GM12878 (cell line): ENCODE data around the gene MIXL1. TPM values are rescaled to one million over a fixed set of nuclear protein-coding genes. Genes with fewer than 3 reads are reported as not detected.

Experiments used
- CREB1 ChIP-seq: IDR thresholded peaks from 2 replicates; pipeline ENCODE4 v1.6.1; 2012; ENCODE audit warnings: low read depth, mild to moderate bottlenecking, inconsistent platforms
- CREM ChIP-seq: IDR thresholded peaks from 2 replicates; pipeline ENCODE4 v1.6.1; 2014; ENCODE audit warnings: antibody characterized with exemption, low read depth
- IKZF1 ChIP-seq: fragments of 450-650 bp; conservative IDR thresholded peaks from 2 replicates; pipeline ENCODE4 v1.6.1; 2017; ENCODE audit warnings: antibody characterized with exemption, mild to moderate bottlenecking
- KAT2A ChIP-seq: conservative IDR thresholded peaks from 2 replicates; pipeline ENCODE4 v1.6.1; 2011; ENCODE audit warnings: low read depth, low read length; ENCODE audit not compliant: control insufficient read depth
- MXI1 ChIP-seq: fragments of 150-350 bp; IDR thresholded peaks from 2 replicates; pipeline ENCODE4 v1.6.1; 2011; ENCODE audit warnings: low read depth, mild to moderate bottlenecking, inconsistent platforms, low read length, improper control_type of control experiment
- NFIC ChIP-seq: IDR thresholded peaks from 2 replicates; pipeline ENCODE4 v1.6.1; 2012; ENCODE audit warnings: low read depth, mild to moderate bottlenecking, inconsistent platforms, low read length, moderate library complexity
- RB1 ChIP-seq: fragments of 450-650 bp; formaldehyde crosslinking; IDR thresholded peaks from 2 replicates; pipeline ENCODE4 v1.6.1; 2017; ENCODE audit warnings: mild to moderate bottlenecking, borderline replicate concordance
- RUNX3 ChIP-seq: IDR thresholded peaks from 2 replicates; pipeline ENCODE4 v1.6.1; 2012; ENCODE audit warnings: low read length, inconsistent platforms
- SMARCA5 ChIP-seq: fragments of 450-650 bp; IDR thresholded peaks from 2 replicates; pipeline ENCODE4 v1.6.1; 2017; ENCODE audit warnings: mild to moderate bottlenecking
- SREBF1 ChIP-seq: IDR thresholded peaks from 2 replicates; pipeline ENCODE4 v1.6.1; 2012; ENCODE audit warnings: mild to moderate bottlenecking, low read length
- ZNF217 ChIP-seq: fragments of 450-650 bp; IDR thresholded peaks from 2 replicates; pipeline ENCODE4 v1.6.1; 2017; ENCODE audit warnings: antibody characterized with exemption, mild to moderate bottlenecking
- polyA plus RNA-seq, 11 experiments: library from polyadenylated mRNA; depleted of rRNA in 4 of 11; unstranded in 6 of 11; stranded (reverse) in 5 of 11; fragments of >200 nt; fragmentation: Nextera tagmentation in 4 of 11; fragmentation: Illumina TruSeq in 1 of 11; extraction: Ambion mirVana in 4 of 11; extraction: Trizol in 1 of 11; gene quantifications; 1 replicate in 1 of 11; 2 replicates in 10 of 11; pipeline versions ENCODE4 v1.2.1 to v1.2.3, GENCODE V29; 2011 to 2016; ENCODE audit warnings: inconsistent platforms in 2 of 11, missing spikeins in 2 of 11, low read depth in 1 of 11
- total RNA-seq, 4 experiments: library from RNA; depleted of rRNA in 3 of 4; stranded (reverse); fragments of >200 nt in 3 of 4; fragmentation: Illumina TruSeq in 1 of 4; extraction: Trizol in 1 of 4; gene quantifications; 2 replicates each; pipeline versions ENCODE4 v1.2.1 to v1.2.3, GENCODE V29; 2013 to 2021
- TF ChIP-seq, protein P1 (sequence below): IDR thresholded peaks from 2 replicates; pipeline ENCODE4 v1.6.1; 2012; ENCODE audit warnings: low read depth, low read length, improper control_type of control experiment
- TF ChIP-seq, protein P2 (sequence below): IDR thresholded peaks from 2 replicates; pipeline ENCODE4 v1.6.1; 2011; ENCODE audit warnings: borderline replicate concordance, low read depth, mild to moderate bottlenecking, moderate library complexity, low read length; ENCODE audit not compliant: insufficient read depth, poor library complexity, severe bottlenecking

MIXL1 gene
- total and polyA plus RNA-seq, 10 of the 15 experiments (the other 5 are each of a cell fraction or from before 2014, with no cell fraction given): 0.11 to 0.25 (median 0.20) TPM; not detected in 2

DNA sequence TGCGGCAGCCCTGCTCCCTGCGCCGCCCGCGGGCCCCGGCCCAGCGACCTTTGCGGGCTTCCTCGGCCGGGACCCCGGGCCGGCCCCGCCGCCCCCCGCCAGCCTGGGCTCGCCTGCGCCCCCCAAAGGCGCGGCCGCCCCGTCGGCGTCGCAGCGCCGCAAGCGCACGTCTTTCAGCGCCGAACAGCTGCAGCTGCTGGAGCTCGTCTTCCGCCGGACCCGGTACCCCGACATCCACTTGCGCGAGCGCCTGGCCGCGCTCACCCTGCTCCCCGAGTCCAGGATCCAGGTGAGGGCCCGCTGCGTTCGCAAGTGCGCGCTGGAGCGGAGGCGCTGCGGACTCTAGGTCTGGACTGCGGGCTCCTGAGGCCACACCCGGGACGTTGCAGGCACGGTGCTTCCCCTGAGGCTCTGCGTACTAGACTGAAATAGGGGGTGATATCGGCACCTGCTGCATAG, 351 bp downstream of the MIXL1 start (continued):
- no peak for TF ChIP-seq NFIC
- TF ChIP-seq CREB1: no peak
- no peak for TF ChIP-seq MXI1
- TF ChIP-seq, protein P1, sequence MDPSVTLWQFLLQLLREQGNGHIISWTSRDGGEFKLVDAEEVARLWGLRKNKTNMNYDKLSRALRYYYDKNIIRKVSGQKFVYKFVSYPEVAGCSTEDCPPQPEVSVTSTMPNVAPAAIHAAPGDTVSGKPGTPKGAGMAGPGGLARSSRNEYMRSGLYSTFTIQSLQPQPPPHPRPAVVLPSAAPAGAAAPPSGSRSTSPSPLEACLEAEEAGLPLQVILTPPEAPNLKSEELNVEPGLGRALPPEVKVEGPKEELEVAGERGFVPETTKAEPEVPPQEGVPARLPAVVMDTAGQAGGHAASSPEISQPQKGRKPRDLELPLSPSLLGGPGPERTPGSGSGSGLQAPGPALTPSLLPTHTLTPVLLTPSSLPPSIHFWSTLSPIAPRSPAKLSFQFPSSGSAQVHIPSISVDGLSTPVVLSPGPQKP: no peak
- TF ChIP-seq SMARCA5: no peak
- TF ChIP-seq CREM: no peak
- no peak for TF ChIP-seq ZNF217
- TF ChIP-seq RB1: no peak
- no peak for TF ChIP-seq KAT2A
- peak; percentile 64 for TF ChIP-seq IKZF1
- no peak for TF ChIP-seq RUNX3
- TF ChIP-seq, protein P2, sequence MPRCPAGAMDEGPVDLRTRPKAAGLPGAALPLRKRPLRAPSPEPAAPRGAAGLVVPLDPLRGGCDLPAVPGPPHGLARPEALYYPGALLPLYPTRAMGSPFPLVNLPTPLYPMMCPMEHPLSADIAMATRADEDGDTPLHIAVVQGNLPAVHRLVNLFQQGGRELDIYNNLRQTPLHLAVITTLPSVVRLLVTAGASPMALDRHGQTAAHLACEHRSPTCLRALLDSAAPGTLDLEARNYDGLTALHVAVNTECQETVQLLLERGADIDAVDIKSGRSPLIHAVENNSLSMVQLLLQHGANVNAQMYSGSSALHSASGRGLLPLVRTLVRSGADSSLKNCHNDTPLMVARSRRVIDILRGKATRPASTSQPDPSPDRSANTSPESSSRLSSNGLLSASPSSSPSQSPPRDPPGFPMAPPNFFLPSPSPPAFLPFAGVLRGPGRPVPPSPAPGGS: no peak
- no peak for TF ChIP-seq SREBF1
